Measurements from ENCODE around the gene HYOU1. TPM values are rescaled to one million over a fixed set of nuclear protein-coding genes. Genes with fewer than 3 reads are reported as not detected.

Gene HYOU1
- total RNA-seq, 1 experiment from 2014 or later = 228 TPM

- Histone ChIP-seq H3K27me3 (ENCODE audit: insufficient read depth, low read length) (no peaks in the 10 kb centered on the region), H4K8ac (replicated peaks; ENCODE audit: insufficient read length, low read depth, low read length) (no peak overlapping the region), H3K4ac (ENCODE audit: low read depth, low read length) (no peak overlapping the region), H3K18ac (ENCODE audit: insufficient read length, low read depth, low read length) (no peak overlapping the region), H3K14ac (ENCODE audit: insufficient read depth, low read length) (no peak overlapping the region), H3K4me1 (ENCODE audit: insufficient read depth, low read length) (no peaks in the 10 kb centered on the region), H2AFZ (ENCODE audit: low read length) (no peak overlapping the region), H3K79me1 (ENCODE audit: insufficient read depth, low read depth, low read length, poor library complexity, severe bottlenecking) (peaks cover under 1% of the 10 kb centered on the region), H3K9ac (ENCODE audit: extremely low read depth, insufficient read length, low read length) (no peak overlapping the region), H3K9me3 (ENCODE audit: control insufficient read depth, low read depth, low read length) (no peaks in the 10 kb centered on the region), H3K23ac (ENCODE audit: insufficient read length, low read depth, low read length) (no peak overlapping the region), H4K91ac (ENCODE audit: insufficient read length, low read depth, low read length) (no peak overlapping the region), H3K56ac (ENCODE audit: insufficient read length, low read depth, low read length) (no peak overlapping the region), H2BK12ac (ENCODE audit: insufficient read length, low read depth, low read length) (no peak overlapping the region), H2AK5ac (ENCODE audit: insufficient read length, low read length) (no peak overlapping the region), H3K4me2 (ENCODE audit: insufficient read depth, insufficient read length, low read length) (no peak overlapping the region), H3K23me2 (ENCODE audit: insufficient read length, low read depth, low read length, poor library complexity, severe bottlenecking) (peaks cover 4% of the 10 kb centered on the region), H4K20me1 (ENCODE audit: control insufficient read depth, insufficient read depth, insufficient read length) (no peaks in the 10 kb centered on the region), H2BK120ac (ENCODE audit: low read depth, low read length, poor library complexity, severe bottlenecking) (no peak overlapping the region), H3K79me2 (ENCODE audit: insufficient read depth, low read length) (no peaks in the 10 kb centered on the region; the same call in 1 of the 2 replicates), H4K5ac (ENCODE audit: insufficient read length, low read depth, low read length) (no peak overlapping the region), H3K27ac (ENCODE audit: insufficient read length, low read depth, low read length) (no peak overlapping the region), H2BK15ac (ENCODE audit: low read depth, low read length) (no peak overlapping the region), H2BK5ac (ENCODE audit: insufficient read length, low read length) (no peak overlapping the region), H3T11ph (ENCODE audit: low read length) (no peak overlapping the region), H2BK20ac (ENCODE audit: low read depth, low read length, poor library complexity, severe bottlenecking) (no peak overlapping the region)
- no CpG with 5 or more reads among the region's 7 CpGs for WGBS (ENCODE audit: extremely low coverage, insufficient read length, low lambda C conversion rate)
- Mint-ChIP-seq H3K36me3 (ENCODE audit: insufficient read depth in 1 of 3, low read depth in 3 of 3) (peaks cover 18 to 57% (median 51%) of the 10 kb centered on the region in 3 experiments; a peak in 6 of 7 replicates), H3K27ac (no peak overlapping the region; a peak in 2 of 7 replicates), H3K4me1 (peaks cover 7 to 13% of the 10 kb centered on the region in 2 experiments; a peak in 3 of 4 replicates), H3K4me3 (no peak overlapping the region), H3K27me3 (ENCODE audit: low read depth) (no peaks in the 10 kb centered on the region), H3K9me3 (no peaks in the 10 kb centered on the region)
- TF ChIP-seq CTCF (conservative IDR thresholded peaks at IDR 0.05) = no peak
- no peak for DNase-seq
These were observed 24.8 kb upstream of the HYOU1 start for GRCh38 chr11:119081682-119082260.

All from H9 (cell line).